ENCODE data around the gene MMP25.
"Not testable (repeated sequence)": the region's sequence is repeated elsewhere in the genome, so short reads cannot be mapped to it uniquely, and the experiment has no call there.

Gene MMP25

GRCh38 chr16:3030222-3031212, 15.8 kb upstream of the MMP25 start:
- no peak for DNase-seq (ENCODE audit: low read depth, low spot score)

- no peak for DNase-seq (ENCODE audit: low read depth, low spot score)
Observed at GRCh38 chr16:3032624-3033023, 13.7 kb upstream of the MMP25 start.

DNA sequence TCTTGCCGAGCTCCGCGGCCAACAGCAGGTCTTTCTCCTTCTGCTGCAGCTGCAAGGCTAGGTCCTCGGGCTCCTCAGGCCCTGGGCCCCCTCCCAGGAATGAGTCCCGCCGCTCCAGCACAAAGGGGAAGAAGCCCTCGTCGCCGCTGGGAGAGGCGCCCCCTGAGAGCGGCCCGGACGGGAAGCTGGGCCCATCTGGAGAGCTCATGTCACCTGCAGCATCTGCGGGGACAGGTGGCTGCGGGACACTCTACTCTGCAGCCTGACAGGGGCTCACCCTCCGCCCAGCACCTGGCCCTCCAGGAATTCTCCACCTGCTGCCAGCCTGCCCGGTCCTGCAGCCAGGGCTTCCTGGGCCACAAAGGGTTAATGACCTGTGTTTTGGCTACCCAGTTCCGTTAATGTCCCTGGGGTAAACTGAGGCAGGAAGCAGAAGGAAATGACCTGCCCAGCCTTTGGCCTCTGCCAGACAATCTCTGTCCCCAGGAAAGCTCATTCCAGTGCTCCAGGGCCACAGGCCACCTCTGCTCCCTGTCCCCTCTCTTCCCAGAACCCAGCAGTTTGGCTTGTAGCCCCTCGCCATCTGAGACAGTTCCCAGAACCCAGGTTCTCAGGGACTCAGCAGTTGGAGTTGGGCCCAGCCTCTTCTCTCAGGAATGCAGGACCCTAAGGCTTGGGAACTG, 10.9 kb upstream of the MMP25 start:
- no peak for DNase-seq (ENCODE audit: low read depth, low spot score)

- no peak for DNase-seq (ENCODE audit: low read depth, low spot score)
Observed at GRCh38 chr16:3035972-3036725, 10.2 kb upstream of the MMP25 start.

DNA sequence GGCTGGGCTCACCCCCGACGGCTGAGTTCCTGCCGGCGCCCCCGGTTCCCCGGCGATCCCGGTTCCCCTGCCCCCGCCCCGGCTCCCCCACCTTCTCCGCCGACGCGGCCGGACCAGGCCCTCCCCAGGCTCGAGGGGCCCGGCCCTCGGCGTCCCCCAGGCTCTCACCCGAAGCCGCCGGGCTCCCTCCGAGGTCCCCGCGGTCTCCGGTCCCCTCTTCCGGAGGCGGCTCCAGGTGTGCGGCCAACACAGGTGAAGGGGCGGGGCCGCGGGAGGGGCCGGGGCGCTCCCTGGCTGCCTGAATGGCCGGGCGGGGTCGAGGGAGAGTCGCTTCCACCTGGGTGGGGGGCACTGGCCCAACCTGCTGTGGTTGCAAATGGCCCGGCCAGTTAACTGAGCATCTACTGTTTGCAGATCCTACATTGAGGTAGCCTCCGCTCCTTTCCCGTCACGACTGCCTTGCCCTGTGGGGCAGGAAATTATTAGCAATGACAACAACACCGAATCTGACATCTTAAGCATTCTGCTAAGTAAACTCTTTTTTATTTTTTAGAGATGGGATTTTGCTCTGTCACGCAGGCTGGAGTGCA, 9.5 kb upstream of the MMP25 start, which contains the start of gene BICDL2:
Gene BICDL2, minus strand, starts transcription at position 219 of the 590 bp plus-strand sequence. CDS start 1,448 bp downstream, outside the sequence.
- no peak for DNase-seq (ENCODE audit: low read depth, low spot score)

DNA sequence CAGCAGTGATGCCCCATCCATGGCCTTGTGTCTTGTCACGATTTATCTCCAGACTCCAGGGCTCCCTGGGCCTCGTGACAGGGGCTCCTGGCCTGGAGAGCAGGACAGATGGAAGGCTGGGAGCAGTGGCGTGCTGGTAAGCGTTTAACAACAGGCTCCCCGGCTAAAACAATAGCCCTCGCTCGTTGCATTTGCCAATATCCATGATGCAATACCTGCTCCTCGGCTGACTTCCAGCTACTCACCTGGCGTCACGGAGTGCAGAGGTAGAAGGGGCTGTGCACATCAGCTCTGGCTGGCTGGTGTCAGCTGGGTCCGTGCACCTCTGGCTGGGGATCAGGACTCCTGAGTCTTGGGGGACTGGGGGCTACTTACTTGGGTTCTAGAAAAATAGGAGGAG, 8.1 kb upstream of the MMP25 start:
- DNase-seq (ENCODE audit: low read depth, low spot score): no peak

DNA sequence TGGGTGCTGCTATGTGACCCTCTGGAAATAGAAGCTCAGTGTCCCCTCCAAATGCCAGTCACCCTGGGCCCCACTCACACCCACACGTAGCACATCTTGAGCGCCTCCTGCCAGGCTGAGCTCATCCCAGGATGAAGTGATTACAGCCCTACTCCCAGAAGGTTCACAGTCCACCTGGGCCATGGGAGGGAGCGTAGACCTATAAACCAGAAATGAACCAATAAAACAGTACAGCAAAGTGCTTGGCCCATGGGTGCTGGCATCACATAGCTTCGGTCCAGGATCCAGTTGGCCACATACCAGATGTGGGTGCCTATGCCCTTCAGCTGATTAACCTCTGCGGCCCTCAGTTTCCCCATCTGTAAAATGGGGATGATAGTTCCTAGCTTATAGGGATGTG, 7.5 kb upstream of the MMP25 start:
- no peak for DNase-seq (ENCODE audit: low read depth, low spot score)

- DNase-seq (ENCODE audit: low read depth, low spot score): no peak
Observed at GRCh38 chr16:3042376-3042775, 4.0 kb upstream of the MMP25 start.

DNA sequence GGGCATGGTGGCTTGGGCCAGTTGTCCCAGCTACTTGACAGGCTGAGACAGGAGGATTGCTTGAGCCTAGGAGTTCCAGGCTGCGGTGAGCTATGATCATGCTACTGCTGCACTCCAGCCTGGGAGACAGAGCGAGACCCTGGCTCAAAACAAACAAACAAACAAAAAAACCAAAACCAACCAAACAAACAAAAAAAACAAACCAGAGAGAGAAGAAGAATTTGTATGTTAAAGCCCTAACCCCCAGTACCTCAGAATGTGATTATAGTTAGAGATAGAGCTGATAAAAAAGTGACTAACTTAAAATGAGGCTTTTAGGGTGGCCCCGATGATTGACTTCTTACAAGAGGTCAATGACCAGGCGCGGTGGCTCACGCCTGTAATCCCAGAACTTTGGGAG, 1.7 kb upstream of the MMP25 start:
- no peak for DNase-seq (ENCODE audit: low read depth, low spot score)

GRCh38 chr16:3046641-3047386, 453 bp downstream of the MMP25 start:
- no peak for DNase-seq (ENCODE audit: low read depth, low spot score)

GRCh38 chr16:3047387-3047720, 993 bp downstream of the MMP25 start:
- DNase-seq (ENCODE audit: low read depth, low spot score): no peak

DNA sequence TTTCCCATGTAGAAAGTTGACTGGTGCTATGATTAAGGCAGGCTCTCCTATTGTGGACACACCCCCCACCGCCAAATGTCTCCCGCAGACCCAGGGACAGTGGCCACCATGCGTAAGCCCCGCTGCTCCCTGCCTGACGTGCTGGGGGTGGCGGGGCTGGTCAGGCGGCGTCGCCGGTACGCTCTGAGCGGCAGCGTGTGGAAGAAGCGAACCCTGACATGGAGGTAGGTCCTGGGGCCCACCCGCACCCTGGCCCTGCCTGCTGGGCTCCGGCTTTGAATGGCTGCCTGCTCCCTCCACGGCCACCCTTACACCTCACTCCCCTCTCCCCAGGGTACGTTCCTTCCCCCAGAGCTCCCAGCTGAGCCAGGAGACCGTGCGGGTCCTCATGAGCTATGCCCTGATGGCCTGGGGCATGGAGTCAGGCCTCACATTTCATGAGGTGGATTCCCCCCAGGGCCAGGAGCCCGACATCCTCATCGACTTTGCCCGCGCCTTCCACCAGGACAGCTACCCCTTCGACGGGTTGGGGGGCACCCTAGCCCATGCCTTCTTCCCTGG, 3.6 kb downstream of the MMP25 start:
- DNase-seq (ENCODE audit: low read depth, low spot score): no peak

DNA sequence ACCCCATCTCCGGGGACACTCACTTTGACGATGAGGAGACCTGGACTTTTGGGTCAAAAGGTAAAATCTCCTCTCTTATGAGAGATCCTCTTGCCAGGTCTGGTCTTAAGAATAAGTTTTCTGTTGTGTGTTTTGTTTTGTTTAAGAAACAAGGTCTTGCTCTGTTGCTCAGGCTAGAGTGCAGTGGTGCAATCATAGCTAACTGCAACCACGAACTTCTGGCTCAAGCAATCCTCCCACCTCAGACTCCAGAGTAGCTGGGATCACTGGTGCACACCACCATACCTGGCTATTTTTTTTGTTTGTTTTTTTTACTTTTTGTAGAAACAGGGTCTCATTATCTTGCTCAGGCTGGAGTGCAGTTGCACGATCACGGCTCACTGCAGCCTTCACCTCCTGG, 4.1 kb downstream of the MMP25 start:
- no peak for DNase-seq (ENCODE audit: low read depth, low spot score)

GRCh38 chr16:3051009-3051408, 4.6 kb downstream of the MMP25 start:
- no peak for DNase-seq (ENCODE audit: low read depth, low spot score)

DNA sequence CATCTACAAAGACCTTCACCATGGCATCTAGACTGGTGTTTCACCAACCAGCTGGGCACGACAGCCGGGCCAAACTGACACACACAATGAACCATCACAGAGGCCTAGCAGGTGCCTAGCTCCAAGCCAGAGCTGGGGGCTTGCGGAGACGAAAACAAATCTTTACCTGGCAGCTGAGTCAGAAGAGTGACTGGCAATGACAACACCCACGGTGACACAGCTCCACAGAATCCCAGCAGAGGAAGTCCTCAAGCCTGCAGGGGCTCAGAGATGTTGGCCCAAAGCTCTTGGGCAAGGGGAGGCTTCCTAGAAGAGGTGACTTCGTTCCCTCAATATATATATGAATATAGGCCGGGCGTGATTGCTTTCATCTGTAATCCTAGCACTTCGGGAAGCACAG, 5.1 kb downstream of the MMP25 start:
- no peak for DNase-seq (ENCODE audit: low read depth, low spot score)

DNA sequence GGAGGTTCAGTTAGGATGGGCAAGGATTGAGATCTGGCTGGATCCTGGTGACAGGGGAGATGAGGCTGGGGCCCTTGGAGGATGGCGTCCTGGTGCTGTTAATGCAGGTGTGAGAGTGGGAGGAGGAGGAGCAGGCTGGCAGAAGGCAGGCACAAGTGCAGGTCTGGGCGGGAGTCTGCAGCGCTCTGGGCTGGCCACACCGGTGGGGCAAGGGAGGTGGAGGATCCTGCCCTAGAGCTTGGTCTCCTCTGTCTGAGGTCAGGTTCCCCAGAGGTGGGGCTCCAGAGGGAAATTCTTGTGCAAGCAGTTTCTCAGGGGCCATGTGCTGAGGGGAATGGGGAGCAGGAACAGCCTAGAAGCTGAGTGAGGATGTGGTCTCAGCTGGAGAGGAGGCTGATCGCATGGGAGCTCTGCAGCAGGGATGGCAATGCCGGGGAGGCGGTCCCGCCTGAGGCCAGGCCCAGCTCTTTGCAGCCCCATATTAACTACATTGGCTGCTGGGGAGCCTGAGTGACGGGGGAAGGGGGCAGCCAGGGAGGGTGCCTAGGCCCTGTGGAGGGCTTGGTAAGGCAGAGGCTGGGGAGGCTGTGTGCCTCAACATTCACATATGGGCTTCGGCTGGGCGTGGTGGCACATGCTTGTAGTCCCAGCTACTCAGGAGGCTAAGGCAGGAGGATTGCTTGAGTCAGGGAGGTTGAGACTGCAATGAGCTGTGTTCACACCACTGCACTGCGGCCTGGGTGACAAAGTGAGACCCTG, 6.4 kb downstream of the MMP25 start:
- not testable (repeated sequence) for DNase-seq (ENCODE audit: low read depth, low spot score)

DNA sequence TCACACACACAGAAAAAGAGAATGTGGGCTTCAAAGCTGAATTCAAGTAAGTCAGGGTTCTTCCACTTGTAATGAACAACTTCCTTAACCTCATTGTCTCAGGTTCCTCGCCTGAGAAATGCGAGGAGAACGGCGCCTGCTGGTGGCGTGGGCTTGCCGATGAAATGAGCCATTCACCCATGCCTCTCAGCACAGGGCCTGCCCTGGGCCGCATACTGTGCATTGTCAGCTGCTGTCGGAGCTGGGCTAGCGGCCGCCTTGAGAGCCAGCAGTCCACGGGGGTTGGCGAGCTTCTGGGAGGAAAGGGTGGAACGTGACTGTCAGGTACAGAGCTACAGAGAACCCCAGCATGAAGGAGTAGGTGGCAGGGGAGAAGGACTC, 7.0 kb downstream of the MMP25 start:
- DNase-seq (ENCODE audit: low read depth, low spot score): not testable (repeated sequence)

- DNase-seq (ENCODE audit: low read depth, low spot score): no peak
Observed at GRCh38 chr16:3054965-3055733, 8.8 kb downstream of the MMP25 start.

DNA sequence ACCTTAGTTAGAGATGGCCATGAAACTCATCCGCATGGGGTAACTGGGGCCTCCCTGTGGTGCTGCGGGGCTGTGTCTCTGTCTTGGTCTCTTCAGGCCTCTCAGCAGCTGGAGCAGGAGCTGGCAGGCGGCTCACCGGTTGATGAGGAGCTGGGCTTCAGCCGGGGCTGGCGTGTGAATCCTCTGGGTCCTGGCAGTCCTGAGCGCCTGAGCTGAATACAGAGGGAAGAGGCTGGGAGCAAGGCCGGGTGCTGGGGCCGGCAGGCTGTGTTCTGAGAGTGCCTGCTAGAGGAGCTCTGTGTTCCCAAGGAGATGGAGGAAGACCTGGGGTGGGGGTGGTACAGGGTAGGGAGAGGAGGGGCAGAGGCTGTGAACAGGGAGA, 9.4 kb downstream of the MMP25 start:
- not testable (repeated sequence) for DNase-seq (ENCODE audit: low read depth, low spot score)

Measured in activated CD4-positive, CD25-positive, alpha-beta regulatory T cell treated with anti-CD3 and anti-CD28 coated beads, Interleukin-2, amount 50 U/mL, for 16 hours (primary cell).